ENCODE data around the gene LYPD6.

Gene LYPD6

DNA sequence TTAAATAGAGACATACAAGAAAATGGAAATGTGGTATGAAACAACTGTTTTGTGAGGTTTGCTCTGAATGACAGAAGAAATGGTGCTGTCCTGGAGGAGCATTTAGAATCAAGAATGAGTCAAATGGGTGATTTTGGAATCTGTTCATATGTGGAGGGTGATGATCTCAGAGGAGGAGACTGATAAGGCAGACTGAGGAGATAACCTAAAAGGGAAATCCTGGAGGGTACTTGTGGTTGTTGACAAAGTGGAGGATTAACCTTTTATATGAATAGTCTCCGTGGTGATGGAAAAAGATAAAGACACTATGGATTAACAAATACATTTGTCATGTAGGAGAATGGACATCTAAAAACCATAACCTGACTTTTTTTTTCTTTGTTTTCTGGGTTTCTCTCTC lies 183.1 kb downstream of the LYPD6 start:
- no peak for DNase-seq (ENCODE audit: low read depth)
